AG04450 (cell line): ENCODE measurements around the gene PHF14. TPM values are rescaled to one million over a fixed set of nuclear protein-coding genes. Genes with fewer than 3 reads are reported as not detected.

Experiments used
- CTCF ChIA-PET: fragments of 300-600, 350-600 bp; formaldehyde crosslinking; extraction: SDS; loops from one replicate; lab custom pipeline; 2022; ENCODE audit warnings: antibody characterized with exemption, inconsistent platforms; lab: Charles Lee
- POLR2A ChIA-PET: fragments of 350-600 bp; formaldehyde crosslinking; extraction: SDS; loops from one replicate; lab custom pipeline; 2021; ENCODE audit warnings: antibody characterized with exemption, inconsistent platforms; lab: Yijun Ruan, JAX
- DNase-seq: peaks from one replicate; pipeline ENCODE4 v3.0.0-alpha.2; 2011; ENCODE audit warnings: low read depth, low spot score
- H3K27ac ChIP-seq: one replicate; pipeline ENCODE4 v1.5.1; 2012; ENCODE audit warnings: low read depth, low read length, control low read depth
- H3K27me3 ChIP-seq: one replicate; pipeline ENCODE4 v1.6.0; 2012; ENCODE audit warnings: low read length; ENCODE audit not compliant: control insufficient read depth, insufficient read depth
- H3K4me3 ChIP-seq: 2 replicates; pipeline ENCODE4 v1.5.1; 2011; ENCODE audit warnings: mild to moderate bottlenecking, low read depth, low read length, control low read depth
- H3K9me3 ChIP-seq: 2 replicates; pipeline ENCODE4 v1.5.1; 2012; ENCODE audit warnings: low read length; ENCODE audit not compliant: control insufficient read depth, insufficient read depth
- CTCF ChIP-seq: IDR thresholded peaks from 2 replicates; pipeline ENCODE4 v1.5.1; 2011; ENCODE audit warnings: low read depth, low read length, control low read depth, inconsistent platforms
- polyA plus RNA-seq: library from polyadenylated mRNA; depleted of rRNA; stranded (reverse); fragments of >200 nt; gene quantifications from 2 replicates; pipeline ENCODE4 v1.2.3, GENCODE V29; 2011

The PHF14 gene
- polyA plus RNA-seq, 1 experiment: 26.2 TPM

- DNase-seq: no peak
- CTCF ChIA-PET: interaction anchor here (0.7 to 0.8 kb wide), 2 partner anchors 9 to 130 kb away, joined by 3 to 4 read pairs; no protein-coding TSS in a partner anchor
- TF ChIP-seq CTCF: no peak
- POLR2A ChIA-PET: no interaction called here
- Histone ChIP-seq H3K27me3 (no peaks in the 10 kb centered on the region), H3K4me3 (no peak overlapping the region), H3K9me3 (peaks cover 6% of the 10 kb centered on the region; the same call in 1 of the 2 replicates), H3K27ac (no peak overlapping the region)
These were observed 108.4 kb downstream of the PHF14 start for GRCh38 chr7:11082121-11082520.

- no peak for DNase-seq
- TF ChIP-seq CTCF: no peak
- no peak overlapping the region for H3K27ac ChIP-seq
- H3K4me3 ChIP-seq: no peak overlapping the region
- no peaks in the 10 kb centered on the region for H3K27me3 ChIP-seq
- ChIA-PET POLR2A (no interaction called here), CTCF (interaction anchor here (0.8 kb wide), 1 partner anchor 129 kb away, joined by 4 read pairs; no protein-coding TSS in a partner anchor)
- H3K9me3 ChIP-seq: peaks cover 6% of the 10 kb centered on the region; the same call in 1 of the 2 replicates
These were observed 109.0 kb downstream of the PHF14 start for GRCh38 chr7:11082552-11083213.

- H3K4me3 ChIP-seq: no peak overlapping the region
- H3K9me3 ChIP-seq: peaks cover 6% of the 10 kb centered on the region; the same call in 1 of the 2 replicates
- CTCF ChIA-PET: no interaction called here
- H3K27ac ChIP-seq: no peak overlapping the region
- TF ChIP-seq CTCF: no peak
- POLR2A ChIA-PET: no interaction called here
- no peak for DNase-seq
- H3K27me3 ChIP-seq: no peaks in the 10 kb centered on the region
These were observed 109.5 kb downstream of the PHF14 start for GRCh38 chr7:11083214-11083568.

GRCh38 chr7:11104578-11104977 lies 130.9 kb downstream of the PHF14 start:
- Histone ChIP-seq H3K27me3 (no peaks in the 10 kb centered on the region), H3K27ac (no peak overlapping the region), H3K9me3 (no peaks in the 10 kb centered on the region), H3K4me3 (no peak overlapping the region)
- POLR2A ChIA-PET: no interaction called here
- DNase-seq: no peak
- CTCF ChIA-PET: interaction anchor here (0.6 kb wide), 1 partner anchor 152 kb away, joined by 3 read pairs; no protein-coding TSS in a partner anchor
- TF ChIP-seq CTCF: no peak

- no peak for DNase-seq
- H3K27me3 ChIP-seq: no peaks in the 10 kb centered on the region
- no peak overlapping the region for H3K4me3 ChIP-seq
- TF ChIP-seq CTCF: no peak
- H3K9me3 ChIP-seq: no peaks in the 10 kb centered on the region
- ChIA-PET CTCF (no interaction called here), POLR2A (no interaction called here)
- no peak overlapping the region for H3K27ac ChIP-seq
These were observed 136.0 kb downstream of the PHF14 start for GRCh38 chr7:11109659-11110058.
